Left forelimb (tissue), 1 donor: ENCODE data around the gene PRLR.
"Not testable (repeated sequence)": the region's sequence is repeated elsewhere in the genome, so short reads cannot be mapped to it uniquely, and the experiment has no call there.

Experiments
- DNase-seq: peaks from one replicate; pipeline ENCODE4 v3.0.0-alpha.2; 2018; ENCODE audit warnings: low spot score

PRLR gene

GRCh38 chr5:35124932-35125331 is 105.4 kb downstream of the PRLR start:
- no peak for DNase-seq

GRCh38 chr5:35122819-35123218 is 107.5 kb downstream of the PRLR start:
- no peak for DNase-seq

GRCh38 chr5:35120715-35121114 is 109.6 kb downstream of the PRLR start:
- no peak for DNase-seq

- DNase-seq: no peak
Measured at GRCh38 chr5:35117967-35118366, 112.3 kb downstream of the PRLR start.

DNA sequence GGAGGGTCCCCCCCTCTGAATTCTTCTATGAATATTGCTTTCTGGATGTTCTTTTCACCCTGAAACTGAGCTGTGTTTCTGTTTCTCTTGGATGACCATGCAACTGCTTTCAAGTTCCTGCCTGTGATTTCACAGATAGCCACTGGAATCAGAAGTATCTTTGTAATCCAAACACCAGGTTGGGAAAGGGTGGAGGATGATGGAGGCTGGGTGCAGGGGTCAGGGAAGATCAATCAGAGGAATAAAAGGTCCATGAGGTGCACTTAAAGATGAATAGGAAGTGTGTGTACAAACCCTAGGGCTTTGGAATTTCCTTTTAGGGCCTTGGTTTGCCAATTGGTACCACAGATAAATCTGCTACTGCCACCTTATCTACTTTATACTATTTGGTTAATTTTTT is 114.4 kb downstream of the PRLR start:
- no peak for DNase-seq

DNA sequence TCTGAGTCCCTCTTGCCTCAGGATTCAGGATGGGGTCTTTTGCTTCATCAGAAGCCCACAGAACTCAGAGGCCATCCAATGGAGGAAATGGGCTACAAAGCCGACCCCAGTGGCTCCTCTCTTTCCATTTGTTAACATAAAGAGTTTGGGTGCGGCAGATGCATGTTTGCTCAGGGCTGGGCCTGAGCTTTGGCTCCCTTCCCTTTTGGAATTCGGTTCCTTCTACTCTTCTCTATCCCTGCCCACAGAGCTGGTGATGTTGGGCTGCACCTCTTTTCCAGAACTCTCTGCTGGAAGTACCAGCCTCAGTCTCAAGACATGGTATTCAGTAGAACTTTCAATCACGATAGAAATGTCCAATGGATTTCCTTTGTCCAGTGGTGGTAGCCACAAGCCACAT is 115.6 kb downstream of the PRLR start:
- DNase-seq: no peak

DNA sequence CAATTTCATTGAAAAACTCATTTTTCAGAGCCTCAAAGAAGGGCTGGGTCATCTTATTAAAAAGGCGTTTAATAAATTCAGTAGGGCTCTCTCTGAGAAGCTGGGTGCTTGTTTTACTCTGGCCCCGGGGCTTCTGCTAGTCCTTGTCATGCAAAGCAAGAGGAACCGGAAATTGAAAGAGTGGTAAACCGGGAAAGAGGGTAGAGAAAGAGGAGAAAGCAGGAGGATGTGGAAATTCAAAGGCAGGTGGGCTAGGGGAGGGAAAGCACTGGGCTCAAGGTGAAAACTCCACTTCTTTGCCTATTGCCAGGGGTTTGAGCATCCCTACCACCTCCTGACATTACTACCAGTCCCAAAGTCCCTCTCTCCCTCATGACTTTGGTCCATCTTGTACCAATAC is 118.0 kb downstream of the PRLR start:
- DNase-seq: no peak

DNA sequence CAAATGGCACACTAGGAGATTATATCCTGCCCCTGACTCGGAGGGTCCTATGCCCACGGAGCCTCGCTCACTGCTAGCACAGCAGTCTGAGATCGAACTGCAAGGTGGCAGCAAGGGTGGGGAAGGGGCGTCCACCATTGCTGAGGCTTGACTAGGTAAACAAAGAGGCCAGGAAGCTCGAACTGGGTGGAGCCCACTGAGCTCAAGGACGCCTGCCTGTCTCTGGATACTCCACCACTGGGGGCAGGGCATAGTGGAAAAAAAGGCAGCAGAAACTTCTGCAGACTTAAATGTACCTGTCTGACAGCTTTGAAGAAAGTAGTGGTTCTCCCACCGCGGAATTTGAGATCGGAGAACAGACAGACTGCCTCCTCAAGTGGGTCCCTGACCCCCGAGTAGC is 125.7 kb downstream of the PRLR start:
- not testable (repeated sequence) for DNase-seq

DNA sequence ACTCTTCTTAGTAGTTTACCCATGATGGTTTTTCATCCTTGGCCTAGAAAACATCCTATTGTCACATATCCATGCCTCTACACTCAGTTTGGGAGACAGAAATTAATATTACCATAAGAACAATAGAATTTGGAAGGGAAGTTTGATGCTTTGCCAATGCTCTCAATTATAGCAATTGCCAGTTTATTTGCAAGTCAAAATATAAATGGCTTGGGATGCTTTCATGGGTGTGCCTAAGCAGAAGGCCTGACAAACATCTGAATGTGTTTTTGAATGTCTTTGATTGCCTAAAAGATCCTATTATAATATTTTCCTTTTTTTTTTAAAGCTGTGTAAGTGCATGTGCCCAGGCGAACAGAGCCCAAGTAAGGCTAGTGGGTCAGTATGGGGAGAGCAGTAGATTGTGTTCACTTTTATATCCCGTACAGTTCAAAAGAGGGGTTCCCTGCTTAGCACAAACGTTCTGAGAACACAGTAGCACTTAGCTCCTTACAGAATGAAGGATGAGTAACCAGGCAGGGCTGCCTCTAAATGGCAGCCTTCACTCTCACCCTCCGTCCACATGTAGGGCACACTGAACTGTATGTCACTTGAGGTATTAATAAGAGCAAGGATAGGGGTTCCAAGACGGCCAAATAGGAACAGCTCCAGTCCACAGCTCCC is 126.5 kb downstream of the PRLR start:
- DNase-seq: no peak

- not testable (repeated sequence) for DNase-seq
Measured at GRCh38 chr5:35101720-35102119, 128.6 kb downstream of the PRLR start.

GRCh38 chr5:35101016-35101415 is 129.3 kb downstream of the PRLR start:
- no peak for DNase-seq

GRCh38 chr5:35098214-35098613 is 132.1 kb downstream of the PRLR start:
- no peak for DNase-seq

DNA sequence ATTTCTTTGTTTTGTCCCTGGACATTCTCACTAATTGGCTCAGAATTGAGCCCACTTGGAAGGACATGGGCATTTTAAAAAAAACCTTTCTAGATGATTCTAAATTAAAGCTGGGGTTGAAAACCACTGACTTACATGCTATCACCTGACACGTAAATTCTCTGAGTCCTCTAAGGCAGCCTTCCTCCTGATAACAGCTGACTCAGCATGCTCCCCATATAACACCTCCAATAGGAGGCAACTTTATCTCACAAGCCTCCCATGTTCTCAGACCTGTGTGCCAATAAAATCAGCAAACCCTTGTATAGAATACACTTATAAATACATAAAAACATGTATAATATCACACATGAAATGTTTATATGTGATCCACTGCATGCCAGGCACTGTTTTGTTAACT is 133.4 kb downstream of the PRLR start:
- DNase-seq: no peak

- no peak for DNase-seq
Measured at GRCh38 chr5:35096216-35096615, 134.1 kb downstream of the PRLR start.

- DNase-seq: no peak
Measured at GRCh38 chr5:35095366-35095765, 134.9 kb downstream of the PRLR start.

DNA sequence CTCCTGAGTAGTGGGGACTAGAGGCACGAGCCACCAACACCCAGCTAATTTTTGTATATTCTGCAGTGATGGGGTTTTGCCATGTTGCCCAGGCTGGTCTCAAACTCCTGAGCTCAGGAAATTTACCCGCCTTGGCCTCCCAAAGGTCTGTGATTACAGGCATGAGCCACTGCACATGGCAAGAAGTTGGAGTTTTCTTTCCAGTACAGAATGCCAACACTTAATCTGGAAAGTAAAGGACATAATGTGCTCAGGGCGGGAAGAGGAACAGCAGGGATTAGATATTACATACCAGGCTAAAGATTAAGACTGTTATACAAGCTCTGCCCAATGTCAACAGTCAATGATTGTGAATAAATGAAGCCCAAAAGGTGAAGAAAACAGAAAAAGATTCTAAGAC is 135.3 kb downstream of the PRLR start:
- DNase-seq: no peak

DNA sequence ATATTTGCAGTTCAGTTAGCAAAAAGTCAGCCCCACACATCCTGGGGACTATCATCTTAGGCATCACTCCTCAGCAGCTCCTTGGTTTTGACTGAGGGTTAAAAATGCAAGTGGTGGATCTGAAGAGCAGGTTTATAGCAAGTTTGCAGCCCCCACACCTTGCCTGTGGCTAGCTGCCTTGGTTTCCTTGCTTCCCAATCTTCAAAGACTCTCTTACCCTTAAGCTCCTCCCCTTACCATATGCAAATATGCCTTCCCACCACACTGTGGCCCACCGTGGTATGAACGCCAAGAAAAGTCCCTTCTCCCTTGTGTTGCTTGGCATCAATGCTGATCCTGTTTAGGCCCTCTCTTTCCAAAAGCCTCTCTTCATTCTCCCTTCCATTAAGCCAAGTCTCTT is 137.6 kb downstream of the PRLR start:
- no peak for DNase-seq

DNA sequence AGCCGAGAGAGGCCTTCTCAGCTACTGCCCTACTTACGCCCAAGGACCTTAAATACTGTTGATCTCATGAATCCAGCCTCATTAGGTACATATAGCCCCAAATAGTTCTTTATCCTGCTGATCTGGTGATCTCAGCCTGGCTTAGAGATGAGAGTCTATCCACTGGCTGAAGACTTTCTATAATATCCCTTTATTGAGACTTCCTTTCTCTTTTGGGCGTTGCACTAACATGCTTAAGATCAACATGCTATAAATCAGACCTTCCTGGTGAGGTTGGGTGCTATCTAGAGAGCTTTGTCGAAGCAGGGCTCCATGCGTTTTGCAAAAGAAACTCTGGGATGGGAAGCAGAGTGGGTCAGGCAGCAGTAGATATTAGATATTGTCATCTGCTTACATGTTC is 138.6 kb downstream of the PRLR start:
- DNase-seq: no peak

DNA sequence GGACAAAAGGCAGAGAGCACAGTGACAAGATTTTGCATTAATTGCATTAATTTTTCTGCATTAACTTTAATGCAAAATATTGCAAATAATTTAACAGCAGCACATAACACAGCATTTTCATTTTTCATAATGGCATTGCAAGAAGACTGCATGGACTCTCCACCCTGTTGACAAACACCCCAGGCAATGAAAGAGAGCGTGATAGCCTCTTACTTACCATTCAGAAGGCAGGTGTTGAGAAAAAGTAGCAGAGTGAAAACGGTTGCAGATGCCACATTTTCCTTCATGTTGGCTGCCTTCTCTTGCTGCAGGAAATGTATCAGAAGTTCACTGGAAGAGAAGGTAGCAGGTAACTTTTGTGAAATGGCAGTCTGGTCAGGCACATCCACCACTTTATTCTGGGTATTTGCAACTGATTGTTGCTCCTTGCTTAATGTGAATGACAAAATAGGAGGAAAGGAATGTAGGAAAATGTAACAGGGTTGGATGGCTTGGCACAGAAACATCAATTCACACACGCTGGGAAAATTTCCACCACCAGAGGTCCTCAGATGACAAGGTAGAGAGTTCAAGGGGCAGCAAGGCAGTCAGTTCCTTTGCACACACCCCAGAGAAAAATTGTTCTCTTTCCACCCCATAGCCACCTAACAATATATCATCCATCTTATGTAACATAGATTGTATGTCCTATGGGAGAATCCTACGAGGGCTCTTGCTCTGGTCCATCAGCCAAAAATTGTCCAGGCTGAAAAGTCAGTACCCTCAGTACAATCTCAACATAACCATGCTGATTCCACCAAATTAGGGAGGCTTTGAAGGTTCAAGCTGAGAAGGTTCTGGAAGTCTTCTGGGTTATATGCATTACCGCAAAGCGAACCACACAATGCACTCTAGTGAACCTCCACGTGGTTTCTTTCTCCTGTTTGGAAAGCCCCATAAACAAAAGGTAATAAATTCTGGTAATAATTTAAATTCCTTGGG is 140.7 kb downstream of the PRLR start:
- DNase-seq: no peak

- no peak for DNase-seq
Measured at GRCh38 chr5:35087991-35088390, 142.3 kb downstream of the PRLR start.

GRCh38 chr5:35083150-35083549 is 147.1 kb downstream of the PRLR start:
- no peak for DNase-seq

DNA sequence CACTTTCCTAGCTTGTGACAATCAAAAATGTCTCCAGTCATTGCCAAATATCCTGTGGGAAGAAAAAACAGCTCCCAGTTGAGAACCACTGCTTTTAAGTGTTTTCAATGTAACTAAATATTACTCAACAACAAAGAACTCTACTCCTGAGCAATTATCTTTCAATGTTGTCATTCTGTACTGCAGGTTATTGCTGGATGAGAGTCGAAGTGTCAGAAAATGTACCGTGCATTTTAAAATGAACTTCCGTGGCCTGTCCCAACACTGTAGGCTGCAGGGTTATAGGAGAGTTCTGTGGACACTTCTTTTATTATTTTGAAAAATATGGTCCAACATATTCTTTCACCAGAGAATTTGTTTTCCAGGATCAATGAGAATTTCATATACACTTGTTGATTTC is 147.8 kb downstream of the PRLR start:
- no peak for DNase-seq

DNA sequence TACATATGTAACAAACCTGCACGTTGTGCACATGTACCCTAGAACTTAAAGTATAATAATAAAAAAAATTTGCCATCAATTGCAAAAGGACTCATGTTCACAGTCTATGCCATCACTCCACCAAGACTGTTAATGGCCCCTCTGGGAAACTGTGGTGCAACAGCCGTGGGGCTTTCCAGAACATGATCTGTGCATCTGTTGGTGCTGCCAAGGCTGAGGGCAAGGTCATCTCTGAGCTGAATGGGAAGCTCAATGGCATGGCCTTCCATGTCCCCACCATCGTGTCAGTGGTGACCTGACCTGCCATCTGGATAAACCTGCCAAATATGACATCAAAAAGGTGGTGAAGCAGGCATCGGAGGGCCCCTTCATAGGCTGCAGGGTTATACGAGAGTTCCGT is 149.2 kb downstream of the PRLR start:
- DNase-seq: no peak
